Erythroblast (primary cell): Measurements from ENCODE around the gene DNAI2.

Experiments used
- GATA1 ChIP-seq: IDR thresholded peaks from 2 replicates; pipeline ENCODE4 v1.6.1; 2011; ENCODE audit warnings: low read depth, mild to moderate bottlenecking, control low read depth, low read length, moderate library complexity
- POLR2A ChIP-seq: IDR thresholded peaks from 2 replicates; pipeline ENCODE4 v1.6.1; 2011; ENCODE audit warnings: mild to moderate bottlenecking, low read length

DNA sequence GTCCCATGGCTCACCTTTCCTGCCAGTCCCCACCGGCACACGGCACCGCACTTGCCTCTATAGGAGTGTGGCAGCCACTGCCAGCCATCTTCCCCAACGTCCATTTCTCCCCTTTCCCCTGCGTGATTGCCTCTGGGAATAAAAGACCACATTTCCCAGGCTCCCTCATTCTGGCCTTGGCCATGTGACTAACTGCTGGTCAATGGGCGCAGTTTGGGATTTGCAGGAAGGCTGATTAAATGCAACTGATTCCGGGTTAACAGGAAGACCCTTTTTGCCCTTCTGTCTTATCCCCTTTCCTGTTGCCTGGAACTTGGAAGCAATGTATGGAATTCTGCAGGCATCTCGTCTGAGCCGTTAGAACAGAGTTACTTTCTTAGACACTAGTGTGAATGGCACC lies 84.7 kb downstream of the DNAI2 start:
- TF ChIP-seq POLR2A (no peak), GATA1 (no peak)
